Measurements from ENCODE around the gene SLC12A5. TPM values are rescaled to one million over a fixed set of nuclear protein-coding genes. Genes with fewer than 3 reads are reported as not detected.

Gene SLC12A5
- total and polyA plus RNA-seq, 9 of the 15 experiments (the other 6 are each of a cell fraction or from before 2014, with no cell fraction given): 0.36 to 7.5 (median 2.1) TPM

DNA sequence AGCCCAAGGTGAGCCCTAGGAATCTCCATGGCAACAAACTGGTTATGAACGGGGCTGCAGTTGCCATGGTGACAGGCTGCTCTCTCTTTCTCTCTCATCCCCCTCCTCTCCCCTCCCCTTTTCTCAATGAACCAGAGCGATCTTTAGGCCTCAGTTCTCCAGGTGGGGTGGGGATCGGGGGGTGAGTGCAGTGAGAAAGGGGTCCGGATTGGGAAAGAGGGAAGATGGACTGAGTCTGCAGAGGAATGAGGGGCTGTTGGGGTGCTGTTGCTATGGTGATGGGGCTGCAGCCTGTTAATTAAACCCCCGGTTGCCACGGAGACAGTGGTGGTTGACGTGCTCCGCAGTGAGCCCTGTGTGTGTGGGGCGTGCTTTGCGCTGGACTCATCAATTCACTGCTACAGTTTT is 3.6 kb upstream of the SLC12A5 start:
- H3K36me3 ChIP-seq (ENCODE audit: control insufficient read depth, insufficient read depth, low read length): no peaks in the 10 kb centered on the region
- in situ Hi-C loops (cut with MboI): no loop called here
- ATAC-seq (no peak), FAIRE-seq (no peak), DNase-seq (ENCODE audit: extremely low read depth in 1 of 4, low spot score in 3 of 4) (no peak)
- intact Hi-C loops (cut with micrococcal nuclease): no loop called here
- ChIA-PET CTCF (ENCODE audit: low intra/inter-chr PET ratio) (no interaction called here), POLR2A (no interaction called here)
- H3K4me1 ChIP-seq (replicated peaks in 1 of 2; ENCODE audit: control insufficient read depth in 2 of 2, insufficient read depth in 2 of 2, low read length in 2 of 2): peaks cover 14 to 36% of the 10 kb centered on the region in 2 experiments
- no peak overlapping the region for H3K4me3 ChIP-seq
- no peak overlapping the region for H3K9ac ChIP-seq (ENCODE audit: insufficient read depth in 1 of 2, low read depth in 2 of 2, low read length in 2 of 2)
- H3K9me3 ChIP-seq (replicated peaks; ENCODE audit: control insufficient read depth, insufficient read depth, low read depth, low read length): no peaks in the 10 kb centered on the region
- 0% methylated on average over 10 of the region's 10 CpGs for WGBS (ENCODE audit: insufficient coverage, low coverage, missing lambda C conversion rate)
- peaks cover 0 to 7% of the 10 kb centered on the region in 2 experiments; a peak in 1 of 5 replicates for H3K27me3 ChIP-seq (ENCODE audit: control insufficient read depth in 2 of 2, insufficient read depth in 2 of 2, low read length in 2 of 2)
- peak; percentile 83 for TF ChIP-seq RFX1 (IDR thresholded peaks at IDR 0.05)
- TF ChIP-seq CSDE1 (IDR thresholded peaks at IDR 0.05): no peak
- no peaks in the 10 kb centered on the region for H3K79me2 ChIP-seq (ENCODE audit: control insufficient read depth, insufficient read depth, low read length)
- H3K4me2 ChIP-seq (ENCODE audit: insufficient read depth, low read length): no peak overlapping the region
- no peak overlapping the region for H2AFZ ChIP-seq (ENCODE audit: low read depth, low read length)
- BruUV-seq (replicated peaks): no TSS peak
- H4K20me1 ChIP-seq (replicated peaks; ENCODE audit: control insufficient read depth, insufficient read depth, low read length): peaks cover 8% of the 10 kb centered on the region; the same call in 1 of the 2 replicates
- no peak overlapping the region for H3K27ac ChIP-seq (ENCODE audit: extremely low read depth, low read depth, low read length)
- H3K9me1 ChIP-seq (ENCODE audit: control insufficient read depth, insufficient read depth, low read length): no peaks in the 10 kb centered on the region

DNA sequence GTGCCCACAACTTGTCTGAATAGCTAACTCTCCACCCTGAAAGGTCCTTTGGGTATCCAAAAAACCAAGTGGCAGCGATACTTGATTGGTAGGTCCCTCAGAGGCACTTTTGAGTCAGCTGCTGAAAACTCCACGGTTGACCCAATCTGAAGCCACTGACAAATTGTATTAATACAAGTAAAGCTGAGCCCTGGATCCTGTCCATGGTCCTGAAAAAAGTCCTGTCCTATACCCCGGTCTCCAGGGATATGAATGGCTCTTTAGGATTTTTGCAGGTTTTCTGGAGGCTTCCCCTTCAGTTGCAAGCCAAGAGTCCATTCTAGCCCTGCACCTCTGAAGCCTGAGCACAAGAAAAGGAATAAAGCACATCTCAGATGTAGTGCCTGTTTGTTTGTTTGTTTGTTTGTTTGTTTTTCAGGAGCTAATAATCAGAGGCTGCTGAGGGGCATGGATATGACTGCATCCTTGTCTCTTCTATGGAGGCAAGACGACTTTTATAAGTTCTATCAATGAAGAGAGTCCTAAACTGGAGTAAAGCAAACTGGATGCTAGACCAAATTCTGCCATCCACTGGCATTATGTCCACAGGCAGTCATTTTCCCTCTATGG is 1.7 kb upstream of the SLC12A5 start:
- Histone ChIP-seq H4K20me1 (replicated peaks; ENCODE audit: control insufficient read depth, insufficient read depth, low read length) (peaks cover 16% of the 10 kb centered on the region), H3K4me3 (no peak overlapping the region), H3K4me1 (replicated peaks in 1 of 2; ENCODE audit: control insufficient read depth in 2 of 2, insufficient read depth in 2 of 2, low read length in 2 of 2) (peaks cover 4 to 31% of the 10 kb centered on the region in 2 experiments), H3K79me2 (ENCODE audit: control insufficient read depth, insufficient read depth, low read length) (no peaks in the 10 kb centered on the region), H3K36me3 (ENCODE audit: control insufficient read depth, insufficient read depth, low read length) (no peaks in the 10 kb centered on the region), H3K4me2 (ENCODE audit: insufficient read depth, low read length) (no peak overlapping the region), H3K9me1 (ENCODE audit: control insufficient read depth, insufficient read depth, low read length) (no peaks in the 10 kb centered on the region), H3K9me3 (replicated peaks; ENCODE audit: control insufficient read depth, insufficient read depth, low read depth, low read length) (no peaks in the 10 kb centered on the region), H2AFZ (ENCODE audit: low read depth, low read length) (no peak overlapping the region), H3K27me3 (ENCODE audit: control insufficient read depth in 2 of 2, insufficient read depth in 2 of 2, low read length in 2 of 2) (peaks cover 3 to 26% of the 10 kb centered on the region in 2 experiments; a peak in 4 of 5 replicates), H3K9ac (ENCODE audit: insufficient read depth in 1 of 2, low read depth in 2 of 2, low read length in 2 of 2) (no peak overlapping the region), H3K27ac (ENCODE audit: extremely low read depth, low read depth, low read length) (no peak overlapping the region)
- ChIA-PET CTCF (ENCODE audit: low intra/inter-chr PET ratio) (no interaction called here), POLR2A (interaction anchor here (0.6 to 1.0 kb wide), 2 partner anchors 61 to 416 kb away, joined by 3 to 5 read pairs; no protein-coding TSS in a partner anchor)
- in situ Hi-C loops (cut with MboI) (no loop called here), intact Hi-C loops (cut with micrococcal nuclease) (no loop called here)
- DNase-seq (ENCODE audit: extremely low read depth in 1 of 4, low spot score in 3 of 4) (peak; percentile 51 to 75 (median 61)), ATAC-seq (peak; percentile 58), FAIRE-seq (peak; percentile 49)
- 0% methylated on average over 4 of the region's 4 CpGs for WGBS (ENCODE audit: insufficient coverage, low coverage, missing lambda C conversion rate)
- no TSS peak for BruUV-seq (replicated peaks)
- no peak for TF ChIP-seq NBN (IDR thresholded peaks at IDR 0.05; ENCODE audit: low read depth)
- peak in 1 of 2 experiments; percentile 47; a peak in 1 of 4 replicates for TF ChIP-seq RCOR1 (IDR thresholded peaks at IDR 0.05; ENCODE audit: borderline replicate concordance in 1 of 2, low read depth in 2 of 2, low read length in 2 of 2)
- TF ChIP-seq, protein P1, sequence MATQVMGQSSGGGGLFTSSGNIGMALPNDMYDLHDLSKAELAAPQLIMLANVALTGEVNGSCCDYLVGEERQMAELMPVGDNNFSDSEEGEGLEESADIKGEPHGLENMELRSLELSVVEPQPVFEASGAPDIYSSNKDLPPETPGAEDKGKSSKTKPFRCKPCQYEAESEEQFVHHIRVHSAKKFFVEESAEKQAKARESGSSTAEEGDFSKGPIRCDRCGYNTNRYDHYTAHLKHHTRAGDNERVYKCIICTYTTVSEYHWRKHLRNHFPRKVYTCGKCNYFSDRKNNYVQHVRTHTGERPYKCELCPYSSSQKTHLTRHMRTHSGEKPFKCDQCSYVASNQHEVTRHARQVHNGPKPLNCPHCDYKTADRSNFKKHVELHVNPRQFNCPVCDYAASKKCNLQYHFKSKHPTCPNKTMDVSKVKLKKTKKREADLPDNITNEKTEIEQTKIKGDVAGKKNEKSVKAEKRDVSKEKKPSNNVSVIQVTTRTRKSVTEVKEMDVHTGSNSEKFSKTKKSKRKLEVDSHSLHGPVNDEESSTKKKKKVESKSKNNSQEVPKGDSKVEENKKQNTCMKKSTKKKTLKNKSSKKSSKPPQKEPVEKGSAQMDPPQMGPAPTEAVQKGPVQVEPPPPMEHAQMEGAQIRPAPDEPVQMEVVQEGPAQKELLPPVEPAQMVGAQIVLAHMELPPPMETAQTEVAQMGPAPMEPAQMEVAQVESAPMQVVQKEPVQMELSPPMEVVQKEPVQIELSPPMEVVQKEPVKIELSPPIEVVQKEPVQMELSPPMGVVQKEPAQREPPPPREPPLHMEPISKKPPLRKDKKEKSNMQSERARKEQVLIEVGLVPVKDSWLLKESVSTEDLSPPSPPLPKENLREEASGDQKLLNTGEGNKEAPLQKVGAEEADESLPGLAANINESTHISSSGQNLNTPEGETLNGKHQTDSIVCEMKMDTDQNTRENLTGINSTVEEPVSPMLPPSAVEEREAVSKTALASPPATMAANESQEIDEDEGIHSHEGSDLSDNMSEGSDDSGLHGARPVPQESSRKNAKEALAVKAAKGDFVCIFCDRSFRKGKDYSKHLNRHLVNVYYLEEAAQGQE (IDR thresholded peaks at IDR 0.05; ENCODE audit: borderline replicate concordance): peak; percentile 99
- TF ChIP-seq, protein P1 (CRISPR knock-in tag; IDR thresholded peaks at IDR 0.05; ENCODE audit: low read depth): peak; percentile 95
- TF ChIP-seq ZNF197 (CRISPR knock-in tag; IDR thresholded peaks at IDR 0.05; ENCODE audit: low read depth): no peak
- TF ChIP-seq EHMT2 (IDR thresholded peaks at IDR 0.05): peak; percentile 96

Measured in K562 (cell line).